PC-3 (cell line): Measurements from ENCODE around the gene PMFBP1.

Source experiments
- EZH2 ChIP-seq: fragments of 300-600 bp; sonication (generic); IDR thresholded peaks from one replicate; pipeline ENCODE4 v1.6.1; 2017; ENCODE audit warnings: antibody characterized with exemption, mild to moderate bottlenecking, low read length; ENCODE audit not compliant: unreplicated experiment
- EZH2phosphoT487 ChIP-seq: fragments of 300-600 bp; sonication (generic); IDR thresholded peaks from 2 replicates; pipeline ENCODE4 v1.6.1; 2018; ENCODE audit warnings: mild to moderate bottlenecking, antibody characterized with exemption, low read length, borderline replicate concordance
- TF ChIP-seq, protein P1 (sequence below): fragments of 300-600 bp; sonication (generic); conservative IDR thresholded peaks from 2 replicates; pipeline ENCODE4 v1.5.1; 2017; ENCODE audit warnings: antibody characterized with exemption, low read depth, mild to moderate bottlenecking, low read length

DNA sequence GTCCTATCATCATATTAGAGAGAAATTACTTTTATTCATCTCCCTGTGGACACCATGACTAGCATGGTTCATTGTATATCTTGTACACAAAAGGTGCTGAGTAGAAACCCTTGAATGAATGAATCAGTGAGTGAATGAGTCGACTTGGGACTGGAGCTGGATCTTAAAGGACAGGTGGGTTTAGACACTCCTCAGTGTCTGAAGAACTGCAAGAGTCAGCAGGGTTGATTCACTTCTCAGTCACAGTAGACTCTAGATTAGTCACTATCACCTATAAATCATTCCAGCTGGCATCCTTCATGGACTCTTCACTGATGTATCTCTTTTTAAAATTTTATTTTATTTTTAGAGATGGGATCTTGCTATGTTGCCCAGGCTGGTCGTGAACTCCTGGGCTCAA lies 30.1 kb upstream of the PMFBP1 start:
- TF ChIP-seq, protein P1, sequence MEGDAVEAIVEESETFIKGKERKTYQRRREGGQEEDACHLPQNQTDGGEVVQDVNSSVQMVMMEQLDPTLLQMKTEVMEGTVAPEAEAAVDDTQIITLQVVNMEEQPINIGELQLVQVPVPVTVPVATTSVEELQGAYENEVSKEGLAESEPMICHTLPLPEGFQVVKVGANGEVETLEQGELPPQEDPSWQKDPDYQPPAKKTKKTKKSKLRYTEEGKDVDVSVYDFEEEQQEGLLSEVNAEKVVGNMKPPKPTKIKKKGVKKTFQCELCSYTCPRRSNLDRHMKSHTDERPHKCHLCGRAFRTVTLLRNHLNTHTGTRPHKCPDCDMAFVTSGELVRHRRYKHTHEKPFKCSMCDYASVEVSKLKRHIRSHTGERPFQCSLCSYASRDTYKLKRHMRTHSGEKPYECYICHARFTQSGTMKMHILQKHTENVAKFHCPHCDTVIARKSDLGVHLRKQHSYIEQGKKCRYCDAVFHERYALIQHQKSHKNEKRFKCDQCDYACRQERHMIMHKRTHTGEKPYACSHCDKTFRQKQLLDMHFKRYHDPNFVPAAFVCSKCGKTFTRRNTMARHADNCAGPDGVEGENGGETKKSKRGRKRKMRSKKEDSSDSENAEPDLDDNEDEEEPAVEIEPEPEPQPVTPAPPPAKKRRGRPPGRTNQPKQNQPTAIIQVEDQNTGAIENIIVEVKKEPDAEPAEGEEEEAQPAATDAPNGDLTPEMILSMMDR = no peak
- TF ChIP-seq EZH2phosphoT487 (no peak), EZH2 (no peak)
